IMR-90 (cell line): Measurements from ENCODE around the gene FARS2. TPM values are rescaled to one million over a fixed set of nuclear protein-coding genes. Genes with fewer than 3 reads are reported as not detected.

Source experiments
- ATAC-seq: fragments of 200-7000 bp; cut with Tn5 transposase; 2 replicates; pipeline ENCODE4 v1.9.1; 2020; ENCODE audit warnings: low read depth, mild to moderate bottlenecking, moderate library complexity
- BruUV-seq: library from RNA; stranded (reverse); fragments of 400-500 nt; replicated peaks from 2 replicates; lab custom pipeline; 2021; lab: Mats Ljungman, UMichigan
- CTCF ChIA-PET: fragments of 300-600 bp; formaldehyde crosslinking; extraction: SDS; loops from one replicate; lab custom pipeline; 2021; ENCODE audit warnings: antibody characterized with exemption; lab: Yijun Ruan, JAX
- POLR2A ChIA-PET: fragments of 300-600 bp; sonication (Branson Sonifier 250); formaldehyde crosslinking; loops from one replicate; lab custom pipeline; 2022; ENCODE audit warnings: antibody characterized with exemption; ENCODE audit not compliant: unreplicated experiment; lab: Charles Lee
- DNase-seq: peaks from one replicate; pipeline ENCODE4 v3.0.0; 2013
- H2AFZ ChIP-seq: replicated peaks from 2 replicates; pipeline ENCODE3; 2013; ENCODE audit warnings: low read length, mild to moderate bottlenecking; ENCODE audit not compliant: poor library complexity
- H2AK5ac ChIP-seq: 2 replicates; pipeline ENCODE4 v1.6.1; 2013; ENCODE audit warnings: low read depth, low read length, inconsistent platforms
- H2AK9ac ChIP-seq: replicated peaks from 2 replicates; pipeline ENCODE3; 2013; ENCODE audit warnings: mild to moderate bottlenecking, low read depth, low read length, moderate library complexity; ENCODE audit not compliant: poor library complexity
- H2BK120ac ChIP-seq: 2 replicates; pipeline ENCODE4 v1.6.1; 2013; ENCODE audit warnings: low read depth, low read length, inconsistent platforms
- H2BK15ac ChIP-seq: 3 replicates; pipeline ENCODE4 v1.6.1; 2013; ENCODE audit warnings: low read depth, low read length, inconsistent platforms
- H2BK20ac ChIP-seq: 2 replicates; pipeline ENCODE4 v1.6.1; 2013; ENCODE audit warnings: low read depth, mild to moderate bottlenecking, inconsistent platforms, low read length, moderate library complexity
- H2BK5ac ChIP-seq: 2 replicates; pipeline ENCODE4 v1.6.1; 2013; ENCODE audit warnings: mild to moderate bottlenecking, low read depth, low read length, inconsistent platforms; ENCODE audit not compliant: poor library complexity, severe bottlenecking
- H3K14ac ChIP-seq: replicated peaks from 2 replicates; pipeline ENCODE4 v1.6.1; 2013; ENCODE audit warnings: low read depth, low read length, inconsistent platforms
- H3K18ac ChIP-seq: 2 replicates; pipeline ENCODE4 v1.6.1; 2013; ENCODE audit warnings: low read depth, low read length, control low read depth
- H3K23ac ChIP-seq: 2 replicates; pipeline ENCODE4 v1.6.1; 2013; ENCODE audit warnings: low read depth, low read length, inconsistent platforms
- H3K27ac ChIP-seq: 2 replicates; pipeline ENCODE4 v1.5.1; 2013; ENCODE audit warnings: mild to moderate bottlenecking, control low read depth, low read length; ENCODE audit not compliant: insufficient read depth
- H3K27me3 ChIP-seq: 2 replicates; pipeline ENCODE4 v1.6.1; 2013; ENCODE audit warnings: low read length; ENCODE audit not compliant: control insufficient read depth, insufficient read depth
- H3K36me3 ChIP-seq: 2 replicates; pipeline ENCODE4 v1.6.1; 2013; ENCODE audit warnings: low read length, mixed read lengths; ENCODE audit not compliant: control insufficient read depth, insufficient read depth
- H3K4ac ChIP-seq: 2 replicates; pipeline ENCODE4 v1.6.1; 2013; ENCODE audit warnings: low read depth, low read length, inconsistent platforms
- H3K4me1 ChIP-seq: 2 replicates; pipeline ENCODE4 v1.6.1; 2013; ENCODE audit warnings: low read length, mixed read lengths; ENCODE audit not compliant: control insufficient read depth, insufficient read depth
- H3K4me2 ChIP-seq: 2 replicates; pipeline ENCODE4 v1.6.1; 2013; ENCODE audit warnings: low read depth, mild to moderate bottlenecking, control low read depth, low read length, moderate library complexity
- H3K4me3 ChIP-seq: 2 replicates; pipeline ENCODE4 v1.5.1; 2013; ENCODE audit warnings: low read depth, mild to moderate bottlenecking, control low read depth, low read length, moderate library complexity; ENCODE audit not compliant: insufficient read depth
- H3K56ac ChIP-seq: 2 replicates; pipeline ENCODE4 v1.6.1; 2013; ENCODE audit warnings: low read length, inconsistent platforms; ENCODE audit not compliant: insufficient read depth; ENCODE audit errors: extremely low read depth
- H3K79me1 ChIP-seq, 2 experiments: 2 replicates each; pipeline ENCODE4 v1.6.1; 2013; ENCODE audit warnings: low read length in 2 of 2, inconsistent platforms in 1 of 2, low read depth in 1 of 2
- H3K9ac ChIP-seq: 2 replicates; pipeline ENCODE4 v1.6.1; 2013; ENCODE audit warnings: low read depth, low read length, control low read depth
- H3K9me1 ChIP-seq: 2 replicates; pipeline ENCODE4 v1.6.1; 2013; ENCODE audit warnings: low read length, inconsistent platforms; ENCODE audit not compliant: insufficient read depth
- H3K9me3 ChIP-seq: 2 replicates; pipeline ENCODE4 v1.6.1; 2013; ENCODE audit warnings: low read length; ENCODE audit not compliant: control insufficient read depth, insufficient read depth
- H4K20me1 ChIP-seq: 2 replicates; pipeline ENCODE4 v1.6.1; 2013; ENCODE audit warnings: low read length, inconsistent platforms; ENCODE audit not compliant: insufficient read depth
- H4K5ac ChIP-seq: 2 replicates; pipeline ENCODE4 v1.6.1; 2013; ENCODE audit warnings: mild to moderate bottlenecking, low read depth, low read length, control low read depth
- H4K8ac ChIP-seq, 2 experiments: 2 replicates each; pipeline ENCODE4 v1.6.1; 2013; ENCODE audit warnings: low read depth in 2 of 2, low read length in 2 of 2, control low read depth in 1 of 2, inconsistent platforms in 1 of 2
- H4K91ac ChIP-seq: 2 replicates; pipeline ENCODE4 v1.6.1; 2013; ENCODE audit warnings: low read depth, low read length, inconsistent platforms; ENCODE audit not compliant: insufficient read depth
- BHLHE40 ChIP-seq: fragments of 150-350 bp; IDR thresholded peaks from 2 replicates; pipeline ENCODE4 v1.6.1; 2016; ENCODE audit warnings: mild to moderate bottlenecking, low read depth, low read length
- CHD1 ChIP-seq: IDR thresholded peaks from 2 replicates; pipeline ENCODE4 v1.6.1; 2012; ENCODE audit warnings: low read depth, low read length, improper control_type of control experiment
- ELK1 ChIP-seq: fragments of 150-350 bp; IDR thresholded peaks from 2 replicates; pipeline ENCODE4 v1.6.1; 2016; ENCODE audit warnings: low read depth, mild to moderate bottlenecking, low read length, moderate library complexity, borderline replicate concordance
- MAFK ChIP-seq: IDR thresholded peaks from 2 replicates; pipeline ENCODE4 v1.6.1; 2012; ENCODE audit warnings: low read depth, low read length, improper control_type of control experiment
- MAZ ChIP-seq: IDR thresholded peaks from 2 replicates; pipeline ENCODE4 v1.6.1; 2012; ENCODE audit warnings: low read depth, mild to moderate bottlenecking, low read length, improper control_type of control experiment, moderate library complexity, borderline replicate concordance
- MXI1 ChIP-seq: IDR thresholded peaks from 2 replicates; pipeline ENCODE4 v1.6.1; 2012; ENCODE audit warnings: low read depth, mild to moderate bottlenecking, low read length, moderate library complexity, borderline replicate concordance
- POLR2A ChIP-seq: IDR thresholded peaks from 2 replicates; pipeline ENCODE4 v1.6.1; 2012; ENCODE audit warnings: mild to moderate bottlenecking, low read depth, low read length
- RAD21 ChIP-seq: IDR thresholded peaks from 2 replicates; pipeline ENCODE4 v1.6.1; 2012; ENCODE audit warnings: low read length, improper control_type of control experiment
- SMC3 ChIP-seq: fragments of 150-350 bp; IDR thresholded peaks from 2 replicates; pipeline ENCODE4 v1.6.1; 2016; ENCODE audit warnings: low read depth, mild to moderate bottlenecking, antibody characterized with exemption, low read length, moderate library complexity
- USF2 ChIP-seq: fragments of 150-350 bp; IDR thresholded peaks from 2 replicates; pipeline ENCODE4 v1.6.1; 2017; ENCODE audit warnings: mild to moderate bottlenecking, antibody characterized with exemption, low read length, low read depth
- WGBS, 2 experiments: methylation state at CpG; one replicate each; pipeline versions ENCODE4 v1.1.5 to v1.1.7; 2013; ENCODE audit warnings: missing lambda C conversion rate in 2 of 2; ENCODE audit not compliant: insufficient read length in 1 of 2; ENCODE audit errors: extremely low coverage in 2 of 2; 5-methylcytosine and 5-hydroxymethylcytosine counted together
- dilution Hi-C: fragments of 300-500 bp; cut with HindIII; formaldehyde crosslinking; loops from one replicate; pipeline ENCODE4 v1.14.3; 2018; ENCODE audit warnings: low sequenced_read_pairs; ENCODE audit not compliant: unreplicated experiment
- in situ Hi-C: fragments of 300-500 bp; cut with MboI; formaldehyde crosslinking; loops from 3 replicates; pipeline ENCODE4 v1.14.3; 2019; ENCODE audit warnings: low sequenced_read_pairs, inconsistent platforms, mixed read lengths
- intact Hi-C: fragments of 100-400 bp; cut with micrococcal nuclease; formaldehyde crosslinking; loops from 2 replicates; pipeline ENCODE4 v1.10.0; 2022
- polyA plus RNA-seq, 3 experiments: library from polyadenylated mRNA; depleted of rRNA; stranded (reverse); fragments of >200 nt; gene quantifications; 2 replicates each; pipeline ENCODE4 v1.2.3, GENCODE V29; 2012; ENCODE audit warnings: low replicate concordance in 1 of 3
- total RNA-seq: library from RNA; depleted of rRNA; stranded (reverse); fragments of >200 nt; gene quantifications from 2 replicates; pipeline ENCODE4 v1.2.3, GENCODE V29; 2012

FARS2 gene
- total and polyA plus RNA-seq, 2 of the 4 experiments (the other 2 are of a cell fraction), result 12.1 to 28.9 TPM

GRCh38 chr6:5623769-5624168, 362.5 kb downstream of the FARS2 start:
- no peak for DNase-seq
- H3K9me3 ChIP-seq, result no peaks in the 10 kb centered on the region
- no peak for TF ChIP-seq POLR2A
- no peak for TF ChIP-seq MAZ
- no peak for TF ChIP-seq MXI1
- no peak for TF ChIP-seq ELK1
- TF ChIP-seq BHLHE40, result no peak
- no peak for TF ChIP-seq USF2
- TF ChIP-seq SMC3, result no peak
- TF ChIP-seq MAFK, result no peak
- no peak for TF ChIP-seq RAD21
- TF ChIP-seq CHD1, result no peak
- no TSS peak for BruUV-seq
- no peak overlapping the region for H3K23ac ChIP-seq
- no peaks in the 10 kb centered on the region for H3K27me3 ChIP-seq
- in situ Hi-C loops, result no loop called here
- H3K4me3 ChIP-seq, result no peak overlapping the region
- no peak overlapping the region for H2AK5ac ChIP-seq
- H3K36me3 ChIP-seq, result no peaks in the 10 kb centered on the region
- ATAC-seq, result no peak
- CTCF ChIA-PET, result no interaction called here
- no peak overlapping the region for H3K4ac ChIP-seq
- no peak overlapping the region for H2BK120ac ChIP-seq
- H3K9ac ChIP-seq, result no peak overlapping the region
- no peak overlapping the region for H4K91ac ChIP-seq
- H3K14ac ChIP-seq, result no peak overlapping the region
- no peak overlapping the region for H2BK5ac ChIP-seq
- no peak overlapping the region for H3K56ac ChIP-seq
- H3K4me1 ChIP-seq, result no peaks in the 10 kb centered on the region
- H3K4me2 ChIP-seq, result no peak overlapping the region
- H3K18ac ChIP-seq, result no peak overlapping the region
- H4K8ac ChIP-seq, result no peak overlapping the region
- H3K9me1 ChIP-seq, result no peaks in the 10 kb centered on the region; the same call in 1 of the 2 replicates
- 80% methylated on average over 1 of the region's 2 CpGs; no CpG with 5 or more reads in 1 of the 2 experiments for WGBS, 2 experiments
- POLR2A ChIA-PET, result no interaction called here
- no peak overlapping the region for H2BK15ac ChIP-seq
- no peak overlapping the region for H3K27ac ChIP-seq
- 0 out of 4 replicates have a peak, but pooled peaks cover 0 to 2% of the 10 kb centered on the region in 2 experiments for H3K79me1 ChIP-seq
- H2AFZ ChIP-seq, result no peak overlapping the region
- no peaks in the 10 kb centered on the region for H4K20me1 ChIP-seq
- dilution Hi-C loops, result no loop called here
- intact Hi-C loops, result no loop called here
- no peak overlapping the region for H4K5ac ChIP-seq
- no peak overlapping the region for H2BK20ac ChIP-seq
- H2AK9ac ChIP-seq, result no peak overlapping the region
